EL (cell line): Measurements from ENCODE around the gene DNAJB13.

Experiments used
- DNase-seq: peaks from one replicate; pipeline ENCODE4 v3.0.0-alpha.2; 2016

DNAJB13 gene

GRCh38 chr11:74018331-74019005, 67.6 kb downstream of the DNAJB13 start:
- peak; percentile 30 for DNase-seq

GRCh38 chr11:74019104-74019738, 68.4 kb downstream of the DNAJB13 start:
- DNase-seq = no peak

GRCh38 chr11:74019860-74020259, 69.0 kb downstream of the DNAJB13 start:
- no peak for DNase-seq
